Measurements from ENCODE around the gene JMJD1C. TPM values are rescaled to one million over a fixed set of nuclear protein-coding genes. Genes with fewer than 3 reads are reported as not detected.

JMJD1C gene, protein sequence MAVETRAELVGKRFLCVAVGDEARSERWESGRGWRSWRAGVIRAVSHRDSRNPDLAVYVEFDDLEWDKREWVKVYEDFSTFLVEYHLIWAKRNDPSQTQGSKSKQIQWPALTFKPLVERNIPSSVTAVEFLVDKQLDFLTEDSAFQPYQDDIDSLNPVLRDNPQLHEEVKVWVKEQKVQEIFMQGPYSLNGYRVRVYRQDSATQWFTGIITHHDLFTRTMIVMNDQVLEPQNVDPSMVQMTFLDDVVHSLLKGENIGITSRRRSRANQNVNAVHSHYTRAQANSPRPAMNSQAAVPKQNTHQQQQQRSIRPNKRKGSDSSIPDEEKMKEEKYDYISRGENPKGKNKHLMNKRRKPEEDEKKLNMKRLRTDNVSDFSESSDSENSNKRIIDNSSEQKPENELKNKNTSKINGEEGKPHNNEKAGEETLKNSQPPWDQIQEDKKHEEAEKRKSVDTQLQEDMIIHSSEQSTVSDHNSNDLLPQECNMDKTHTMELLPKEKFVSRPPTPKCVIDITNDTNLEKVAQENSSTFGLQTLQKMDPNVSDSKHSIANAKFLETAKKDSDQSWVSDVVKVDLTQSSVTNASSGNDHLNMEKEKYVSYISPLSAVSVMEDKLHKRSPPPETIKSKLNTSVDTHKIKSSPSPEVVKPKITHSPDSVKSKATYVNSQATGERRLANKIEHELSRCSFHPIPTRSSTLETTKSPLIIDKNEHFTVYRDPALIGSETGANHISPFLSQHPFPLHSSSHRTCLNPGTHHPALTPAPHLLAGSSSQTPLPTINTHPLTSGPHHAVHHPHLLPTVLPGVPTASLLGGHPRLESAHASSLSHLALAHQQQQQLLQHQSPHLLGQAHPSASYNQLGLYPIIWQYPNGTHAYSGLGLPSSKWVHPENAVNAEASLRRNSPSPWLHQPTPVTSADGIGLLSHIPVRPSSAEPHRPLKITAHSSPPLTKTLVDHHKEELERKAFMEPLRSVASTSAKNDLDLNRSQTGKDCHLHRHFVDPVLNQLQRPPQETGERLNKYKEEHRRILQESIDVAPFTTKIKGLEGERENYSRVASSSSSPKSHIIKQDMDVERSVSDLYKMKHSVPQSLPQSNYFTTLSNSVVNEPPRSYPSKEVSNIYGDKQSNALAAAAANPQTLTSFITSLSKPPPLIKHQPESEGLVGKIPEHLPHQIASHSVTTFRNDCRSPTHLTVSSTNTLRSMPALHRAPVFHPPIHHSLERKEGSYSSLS (N-terminal part only)
- total RNA-seq, result 66.0 and 82.0 TPM in 2 replicates

DNA sequence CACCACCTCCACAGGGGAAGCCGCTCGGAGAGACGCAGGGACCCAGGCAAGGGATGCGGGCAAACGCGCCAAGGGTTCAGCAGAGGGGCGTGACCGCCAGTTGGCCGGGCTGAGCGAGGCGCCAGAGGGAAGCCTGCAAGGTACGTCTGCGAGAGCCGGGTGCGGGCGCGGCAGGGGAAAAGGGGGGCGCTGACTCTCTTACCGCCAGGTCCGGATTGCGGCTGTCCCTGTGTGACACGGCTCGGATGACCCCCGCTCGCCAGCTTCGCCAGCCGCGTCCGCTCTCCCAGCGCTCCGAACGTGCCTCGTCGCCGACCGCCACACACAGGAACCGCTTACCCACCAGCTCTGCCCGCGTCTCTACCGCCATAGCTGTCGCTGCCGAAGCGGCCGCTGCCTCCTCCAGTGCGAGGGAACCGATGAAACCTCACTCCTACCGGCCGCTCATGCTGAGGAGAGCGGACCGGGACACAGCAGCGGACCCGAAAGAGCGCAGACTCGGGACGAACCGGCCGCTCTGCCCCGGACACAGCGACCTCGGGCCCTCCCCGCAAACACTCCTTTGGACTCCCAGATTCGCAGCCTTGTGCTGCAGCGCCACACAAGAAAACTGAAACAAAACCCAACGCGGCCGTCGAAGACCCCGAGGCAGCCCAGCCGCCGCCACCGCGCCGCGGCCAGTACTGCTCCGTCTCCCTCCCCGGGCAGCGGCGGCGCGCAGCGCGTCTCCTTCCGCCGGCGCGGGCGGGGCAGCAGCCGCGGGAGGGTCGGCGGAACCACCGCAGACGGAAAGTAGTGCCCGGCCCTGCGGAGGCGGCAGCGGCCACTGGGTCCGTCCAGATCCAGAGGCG is at the start of gene JMJD1C:
Gene JMJD1C, minus strand, starts transcription at position 685 of the 851 bp plus-strand sequence. Its CDS starts 315 bp downstream, at position 370.

DNA sequence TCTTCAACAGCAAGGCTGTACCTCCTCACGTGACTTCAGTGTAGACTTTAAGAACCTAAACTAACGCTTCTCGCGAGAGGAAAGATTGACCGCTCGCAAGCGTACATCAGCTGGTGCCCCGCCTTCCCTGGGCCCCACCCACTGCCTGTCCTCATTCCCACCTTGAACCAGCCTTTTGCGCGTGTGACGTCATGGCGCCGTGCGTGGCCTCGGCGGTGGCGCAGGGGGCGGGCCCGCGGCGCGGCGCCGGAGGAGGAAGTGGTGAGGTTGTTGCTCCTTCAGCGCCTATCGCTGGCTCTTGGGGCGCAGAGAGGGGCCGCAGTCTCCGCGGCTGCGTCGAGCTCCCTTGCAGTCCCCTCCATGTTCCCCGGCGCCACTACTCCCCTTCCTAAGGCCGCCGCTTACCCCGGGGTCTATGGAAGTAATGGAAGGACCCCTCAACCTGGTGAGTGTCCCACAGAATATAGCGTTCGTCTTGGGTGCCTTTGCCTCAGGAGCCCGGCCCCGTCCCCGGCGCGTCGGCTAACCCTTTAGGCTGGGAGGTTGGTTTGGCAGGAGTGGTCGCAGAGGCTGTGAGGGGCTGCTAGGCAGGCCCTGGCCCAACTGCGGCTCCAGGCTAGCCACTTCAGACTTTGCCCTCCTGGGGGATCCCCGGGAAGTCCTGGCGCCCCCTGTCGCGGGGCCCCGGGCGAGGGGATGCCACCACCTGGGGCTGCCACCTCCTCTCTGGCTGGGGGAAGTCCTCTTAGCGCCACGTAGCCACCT is 332.5 kb downstream of the JMJD1C start, which contains the start of gene NRBF2:
Gene NRBF2, plus strand, starts transcription at position 273 of the 765 bp plus-strand sequence. Its CDS starts 143 bp downstream, at position 416.

Other genes starting within 250 kb of the JMJD1C start
- 48.0 and 85.4 TPM in 2 replicates for gene REEP3, start 55.4 kb upstream of the JMJD1C start, total RNA-seq

Data from smooth muscle cell of the pulmonary artery (primary cell).